SK-N-SH (cell line): ENCODE measurements around the gene GPR183. TPM values are rescaled to one million over a fixed set of nuclear protein-coding genes. Genes with fewer than 3 reads are reported as not detected.

Experiments
- CTCF ChIA-PET: fragments of 300-600, 350-600 bp; formaldehyde crosslinking; extraction: SDS; loops from one replicate; lab custom pipeline; 2021; lab: Yijun Ruan, JAX
- POLR2A ChIA-PET: fragments of 350-600 bp; sonication (Branson Sonifier 250); formaldehyde crosslinking; extraction: SDS; loops from one replicate; lab custom pipeline; 2020; ENCODE audit warnings: antibody characterized with exemption, inconsistent platforms; lab: Yijun Ruan, JAX
- DNase-seq: peaks from one replicate; pipeline ENCODE4 v3.0.0; 2012
- H2AFZ ChIP-seq: fragments of 200-600 bp; sonication (generic); 2 replicates; pipeline ENCODE4 v1.8.1; 2016; ENCODE audit warnings: antibody characterized with exemption, mild to moderate bottlenecking, low read depth
- H3F3A ChIP-seq: fragments of 200-600 bp; sonication (generic); replicated peaks from 2 replicates; pipeline ENCODE3; 2016; ENCODE audit warnings: antibody characterized with exemption, mild to moderate bottlenecking; ENCODE audit not compliant: insufficient read depth
- H3K27ac ChIP-seq, 2 experiments: fragments of 200-500 bp in 1 of 2; fragments of 200-600 bp in 1 of 2; sonication (Bioruptor generic) in 1 of 2; sonication (generic), shearing (Covaris generic) in 1 of 2; 2 replicates each; pipeline versions ENCODE4 v1.5.1 to v1.6.1; 2014 to 2016; ENCODE audit warnings: low read depth in 2 of 2, inconsistent platforms in 1 of 2, low read length in 1 of 2, mild to moderate bottlenecking in 1 of 2, mixed read lengths in 1 of 2
- H3K27me3 ChIP-seq: fragments of 200-600 bp; sonication (generic), shearing (Covaris generic); 2 replicates; pipeline ENCODE4 v1.6.1; 2016; ENCODE audit warnings: mixed run types; ENCODE audit not compliant: insufficient read depth
- H3K36me3 ChIP-seq, 2 experiments: fragments of 200-500 bp in 1 of 2; fragments of 200-600 bp in 1 of 2; sonication (Bioruptor generic) in 1 of 2; sonication (generic) in 1 of 2; replicated peaks in 1 of 2; 2 replicates each; pipeline versions ENCODE3 to v1.5.1; 2014 to 2016; ENCODE audit warnings: low read length in 1 of 2, mild to moderate bottlenecking in 1 of 2; ENCODE audit not compliant: insufficient read depth in 2 of 2, control insufficient read depth in 1 of 2
- H3K4me1 ChIP-seq, 2 experiments: fragments of 200-500 bp in 1 of 2; fragments of 200-600 bp in 1 of 2; sonication (Bioruptor generic) in 1 of 2; sonication (generic), shearing (Covaris generic) in 1 of 2; 2 replicates each; pipeline versions ENCODE4 v1.5.1 to v1.6.1; 2014 to 2016; ENCODE audit warnings: low read depth in 1 of 2, low read length in 1 of 2, mixed run types in 1 of 2; ENCODE audit not compliant: insufficient read depth in 2 of 2, control insufficient read depth in 1 of 2
- H3K4me2 ChIP-seq: fragments of 200-600 bp; sonication (generic), shearing (Covaris generic); 2 replicates; pipeline ENCODE4 v1.6.1; 2017; ENCODE audit warnings: mixed run types
- H3K4me3 ChIP-seq, 2 experiments: fragments of 200-500 bp in 1 of 2; fragments of 200-600 bp in 1 of 2; sonication (Bioruptor generic) in 1 of 2; sonication (generic), shearing (Covaris generic) in 1 of 2; 2 replicates each; pipeline versions ENCODE4 v1.5.1 to v1.8.1; 2014 to 2016; ENCODE audit warnings: low read depth in 2 of 2, inconsistent platforms in 1 of 2, low read length in 1 of 2, mild to moderate bottlenecking in 1 of 2, mixed read lengths in 1 of 2, moderate library complexity in 1 of 2
- H3K79me2 ChIP-seq: fragments of 200-600 bp; sonication (generic); 2 replicates; pipeline ENCODE4 v1.8.1; 2017; ENCODE audit warnings: mild to moderate bottlenecking; ENCODE audit not compliant: insufficient read depth
- H3K9ac ChIP-seq: fragments of 200-600 bp; sonication (generic); 2 replicates; pipeline ENCODE4 v1.6.1; 2017; ENCODE audit warnings: mixed run types
- H3K9me2 ChIP-seq: fragments of 200-600 bp; sonication (generic); 2 replicates; pipeline ENCODE4 v1.6.1; 2017; ENCODE audit warnings: mixed run types
- H3K9me3 ChIP-seq: fragments of 200-600 bp; sonication (generic); 2 replicates; pipeline ENCODE4 v1.6.1; 2017; ENCODE audit warnings: mixed run types, mild to moderate bottlenecking, moderate library complexity
- H4K20me1 ChIP-seq: fragments of 200-600 bp; sonication (generic); 2 replicates; pipeline ENCODE4 v1.6.1; 2017; ENCODE audit warnings: mild to moderate bottlenecking, mixed run types; ENCODE audit not compliant: insufficient read depth
- ELF1 ChIP-seq: IDR thresholded peaks from 2 replicates; pipeline ENCODE4 v1.4.0; 2012
- FOSL2 ChIP-seq: IDR thresholded peaks from 2 replicates; pipeline ENCODE4 v1.4.0; 2012; ENCODE audit warnings: low read depth, mild to moderate bottlenecking, moderate library complexity, borderline replicate concordance
- FOXJ3 ChIP-seq: sonication (generic); formaldehyde crosslinking; IDR thresholded peaks from 2 replicates; pipeline ENCODE4 v1.5.1; 2020; ENCODE audit warnings: mild to moderate bottlenecking, missing genetic modification reagents
- FOXM1 ChIP-seq: IDR thresholded peaks from 2 replicates; pipeline ENCODE4 v1.4.0; 2012; ENCODE audit warnings: low read depth, mild to moderate bottlenecking
- GABPA ChIP-seq: IDR thresholded peaks from 2 replicates; pipeline ENCODE4 v1.4.0; 2012; ENCODE audit warnings: low read depth, mild to moderate bottlenecking
- MAX ChIP-seq: IDR thresholded peaks from 2 replicates; pipeline ENCODE4 v1.4.0; 2012; ENCODE audit warnings: low read depth
- MXI1 ChIP-seq: IDR thresholded peaks from 2 replicates; pipeline ENCODE4 v1.6.1; 2012; ENCODE audit warnings: mild to moderate bottlenecking, low read depth, low read length, improper control_type of control experiment
- NFIC ChIP-seq: IDR thresholded peaks from 2 replicates; pipeline ENCODE4 v1.4.0; 2012; ENCODE audit warnings: borderline replicate concordance
- NRF1 ChIP-seq: IDR thresholded peaks from 2 replicates; pipeline ENCODE4 v1.6.1; 2012; ENCODE audit warnings: low read depth, mild to moderate bottlenecking, low read length
- POLR2AphosphoS5 ChIP-seq: IDR thresholded peaks from 2 replicates; pipeline ENCODE4 v1.6.1; 2012; ENCODE audit warnings: low read depth, low read length
- RAD21 ChIP-seq: IDR thresholded peaks from 2 replicates; pipeline ENCODE4 v1.6.1; 2012; ENCODE audit warnings: mild to moderate bottlenecking, low read length
- RCOR1 ChIP-seq: fragments of 150-350 bp; IDR thresholded peaks from 2 replicates; pipeline ENCODE4 v1.6.1; 2017; ENCODE audit warnings: antibody characterized with exemption, low read length
- RFX5 ChIP-seq: IDR thresholded peaks from 2 replicates; pipeline ENCODE4 v1.6.1; 2012; ENCODE audit warnings: mild to moderate bottlenecking, improper control_type of control experiment, low read length
- SIN3A ChIP-seq: IDR thresholded peaks from 2 replicates; pipeline ENCODE4 v1.6.1; 2012; ENCODE audit warnings: low read depth, mild to moderate bottlenecking, low read length, moderate library complexity, borderline replicate concordance
- TEAD4 ChIP-seq: IDR thresholded peaks from 2 replicates; pipeline ENCODE4 v1.4.0; 2012; ENCODE audit warnings: mild to moderate bottlenecking, borderline replicate concordance; ENCODE audit not compliant: insufficient read depth
- USF2 ChIP-seq: fragments of 150-350 bp; IDR thresholded peaks from 2 replicates; pipeline ENCODE4 v1.6.1; 2017; ENCODE audit warnings: antibody characterized with exemption, low read length, low read depth, borderline replicate concordance
- YY1 ChIP-seq: IDR thresholded peaks from 2 replicates; pipeline ENCODE4 v1.4.0; 2012; ENCODE audit warnings: low read depth, mild to moderate bottlenecking
- ZBTB33 ChIP-seq: IDR thresholded peaks from 2 replicates; pipeline ENCODE4 v1.4.0; 2012; ENCODE audit warnings: low read depth, borderline replicate concordance
- WGBS: methylation state at CpG from one replicate; pipeline ENCODE4 v1.1.6; 2017; ENCODE audit warnings: low lambda C conversion rate; 5-methylcytosine and 5-hydroxymethylcytosine counted together
- polyA plus RNA-seq, 3 experiments: library from polyadenylated mRNA; depleted of rRNA; stranded (reverse); fragments of >200 nt; gene quantifications; 2 replicates each; pipeline ENCODE4 v1.2.3, GENCODE V29; 2012

The GPR183 gene
- polyA plus RNA-seq, 1 of the 3 experiments (the other 2 are of a cell fraction), result 0.07 TPM

- no peaks in the 10 kb centered on the region for H3K79me2 ChIP-seq
- no peak overlapping the region for H3K4me2 ChIP-seq
- peaks cover 0 to 35% of the 10 kb centered on the region in 2 experiments for H3K36me3 ChIP-seq
- ChIA-PET POLR2A (no interaction called here), CTCF (interaction anchor here (0.5 to 1.9 kb wide), 5 partner anchors 9 to 1747 kb away, joined by 3 to 7 read pairs (median 3); no protein-coding TSS in a partner anchor)
- no peaks in the 10 kb centered on the region for H3K9me2 ChIP-seq
- no peak overlapping the region for H2AFZ ChIP-seq
- H3F3A ChIP-seq, result peaks cover 18% of the 10 kb centered on the region
- H3K4me1 ChIP-seq, result peaks cover 13 to 18% of the 10 kb centered on the region in 2 experiments; a peak in 2 of 4 replicates
- H3K4me3 ChIP-seq, result no peak overlapping the region
- TF ChIP-seq USF2 (no peak), ELF1 (no peak), RCOR1 (no peak), NFIC (no peak), POLR2AphosphoS5 (no peak), FOXJ3 (CRISPR knock-in tag) (no peak), FOXM1 (no peak), GABPA (no peak), ZBTB33 (no peak), YY1 (no peak), RAD21 (no peak)
- H4K20me1 ChIP-seq, result peaks cover 4% of the 10 kb centered on the region; the same call in 1 of the 2 replicates
- H3K9ac ChIP-seq, result no peak overlapping the region
- H3K27me3 ChIP-seq, result no peaks in the 10 kb centered on the region
- H3K27ac ChIP-seq, result peak overlapping the region in 1 of 2 experiments; percentile 23; a peak in 1 of 4 replicates
- no peak for DNase-seq
- no peaks in the 10 kb centered on the region for H3K9me3 ChIP-seq
- 95% methylated on average over 16 of the region's 17 CpGs for WGBS
These were observed 45.4 kb upstream of the GPR183 start for GRCh38 chr13:99352351-99353245.

- ChIA-PET CTCF (interaction anchor here (0.5 to 1.9 kb wide), 4 partner anchors 8 to 1746 kb away, joined by 3 to 7 read pairs (median 3); no protein-coding TSS in a partner anchor), POLR2A (no interaction called here)
- H3F3A ChIP-seq, result peaks cover 10% of the 10 kb centered on the region
- no peak overlapping the region for H3K27ac ChIP-seq
- H3K9me3 ChIP-seq, result no peaks in the 10 kb centered on the region
- no peaks in the 10 kb centered on the region for H3K27me3 ChIP-seq
- H3K4me3 ChIP-seq, result no peak overlapping the region
- no peaks in the 10 kb centered on the region for H3K9me2 ChIP-seq
- no peak for DNase-seq
- peaks cover 4 to 18% of the 10 kb centered on the region in 2 experiments; a peak in 2 of 4 replicates for H3K4me1 ChIP-seq
- 98% methylated on average over 4 of the region's 4 CpGs for WGBS
- H3K4me2 ChIP-seq, result no peak overlapping the region
- TF ChIP-seq SIN3A (no peak), TEAD4 (no peak), FOSL2 (no peak), MXI1 (no peak), NRF1 (no peak), RFX5 (no peak), MAX (no peak), RAD21 (no peak), NFIC (no peak), POLR2AphosphoS5 (no peak), GABPA (no peak), ELF1 (no peak), RCOR1 (no peak)
- H3K9ac ChIP-seq, result no peak overlapping the region
- H2AFZ ChIP-seq, result no peak overlapping the region
- H3K36me3 ChIP-seq, result peaks cover 0 to 30% of the 10 kb centered on the region in 2 experiments
- peaks cover 4% of the 10 kb centered on the region; the same call in 1 of the 2 replicates for H4K20me1 ChIP-seq
- no peaks in the 10 kb centered on the region for H3K79me2 ChIP-seq
These were observed 44.6 kb upstream of the GPR183 start for GRCh38 chr13:99351772-99352171.
